Peyer's patch (tissue), 4 donors: ENCODE data around the gene SH3BGRL. TPM values are rescaled to one million over a fixed set of nuclear protein-coding genes. Genes with fewer than 3 reads are reported as not detected.

Experiments
- DNase-seq, 3 donors: peaks; one replicate each; pipeline ENCODE4 v3.0.0-alpha.2; 2017 to 2019
- H3K27ac ChIP-seq, 4 donors: fragments of 200-600 bp; sonication (generic); one replicate each; pipeline ENCODE4 v1.5.1; 2016 to 2019
- H3K27me3 ChIP-seq, 2 donors: fragments of 200-600 bp; sonication (generic); one replicate each; pipeline ENCODE4 v1.5.1; 2019
- H3K36me3 ChIP-seq, 3 donors: fragments of 200-600 bp; sonication (generic); one replicate each; pipeline ENCODE4 v1.5.1; 2016 to 2019
- H3K4me1 ChIP-seq, 4 donors: fragments of 200-600 bp; sonication (generic); one replicate each; pipeline ENCODE4 v1.5.1; 2016 to 2019
- H3K4me3 ChIP-seq, 4 donors: fragments of 200-600 bp; sonication (generic); 1 replicate in 3 of 4; 2 replicates in 1 of 4; pipeline ENCODE4 v1.5.1; 2016 to 2019; ENCODE audit warnings: mild to moderate bottlenecking in 1 of 4
- H3K9me3 ChIP-seq, 4 donors: fragments of 200-600 bp; sonication (generic); one replicate each; pipeline ENCODE4 v1.5.1; 2016 to 2019; ENCODE audit warnings: mild to moderate bottlenecking in 1 of 4
- CTCF ChIP-seq, 6 experiments: fragments of 450-650 bp in 4 of 6; fragments of 200-600 bp in 2 of 6; sonication (generic) in 1 of 6; IDR thresholded peaks; one replicate each; pipeline ENCODE4 v1.5.1; 2017 to 2019; ENCODE audit warnings: antibody characterized with exemption in 6 of 6, mild to moderate bottlenecking in 3 of 6, moderate library complexity in 1 of 6
- POLR2A ChIP-seq, 2 donors: fragments of 450-650 bp; IDR thresholded peaks; one replicate each; pipeline ENCODE4 v1.5.1; 2017; ENCODE audit warnings: antibody characterized with exemption in 2 of 2, mild to moderate bottlenecking in 2 of 2, moderate library complexity in 2 of 2
- total RNA-seq, 4 donors: library from RNA; depleted of rRNA; stranded (reverse); fragments of >200 nt; gene quantifications; one replicate each; pipeline ENCODE4 v1.1.0, GENCODE V29; 2016

Gene SH3BGRL
- total RNA-seq, 4 donors from 2014 or later, result 44.9 to 139 (median 69.2) TPM

- no peaks in the 10 kb centered on the region for H3K27me3 ChIP-seq
- no peak overlapping the region for H3K27ac ChIP-seq
- H3K36me3 ChIP-seq, result no peaks in the 10 kb centered on the region
- TF ChIP-seq POLR2A (IDR thresholded peaks at IDR 0.05), result no peak
- no peak for TF ChIP-seq CTCF (IDR thresholded peaks at IDR 0.05)
- DNase-seq, result no peak
- peaks cover 0 to 4% (median 0%) of the 10 kb centered on the region in 4 donors for H3K9me3 ChIP-seq
- H3K4me1 ChIP-seq, result no peaks in the 10 kb centered on the region
- no peak overlapping the region for H3K4me3 ChIP-seq
These were observed 84.2 kb downstream of the SH3BGRL start for GRCh38 chrX:81286075-81286474.

- Histone ChIP-seq H3K27me3 (no peaks in the 10 kb centered on the region), H3K27ac (no peak overlapping the region), H3K4me3 (no peak overlapping the region), H3K36me3 (peaks cover 0 to 4% (median 0%) of the 10 kb centered on the region in 3 donors), H3K9me3 (peaks cover 0 to 4% (median under 1%) of the 10 kb centered on the region in 4 donors), H3K4me1 (no peaks in the 10 kb centered on the region)
- no peak for DNase-seq
- TF ChIP-seq CTCF (IDR thresholded peaks at IDR 0.05), result no peak
These were observed 84.7 kb downstream of the SH3BGRL start for GRCh38 chrX:81286608-81287007.

GRCh38 chrX:81291996-81292395 lies 90.1 kb downstream of the SH3BGRL start:
- H3K4me1 ChIP-seq, result no peaks in the 10 kb centered on the region
- no peak overlapping the region for H3K27ac ChIP-seq
- no peaks in the 10 kb centered on the region for H3K27me3 ChIP-seq
- DNase-seq, result no peak
- TF ChIP-seq POLR2A (IDR thresholded peaks at IDR 0.05) (no peak), CTCF (IDR thresholded peaks at IDR 0.05) (no peak)
- peaks cover 0 to 15% (median 4%) of the 10 kb centered on the region in 4 donors for H3K9me3 ChIP-seq
- no peak overlapping the region for H3K4me3 ChIP-seq
- H3K36me3 ChIP-seq, result peaks cover 0 to 9% (median 0%) of the 10 kb centered on the region in 3 donors

GRCh38 chrX:81294101-81294500 lies 92.2 kb downstream of the SH3BGRL start:
- no peaks in the 10 kb centered on the region for H3K27me3 ChIP-seq
- no peaks in the 10 kb centered on the region for H3K4me1 ChIP-seq
- no peak overlapping the region for H3K27ac ChIP-seq
- DNase-seq, result no peak
- TF ChIP-seq CTCF (IDR thresholded peaks at IDR 0.05) (no peak), POLR2A (IDR thresholded peaks at IDR 0.05) (no peak)
- H3K36me3 ChIP-seq, result peaks cover 0 to 9% (median 0%) of the 10 kb centered on the region in 3 donors
- H3K4me3 ChIP-seq, result no peak overlapping the region
- peaks cover 0 to 15% (median 4%) of the 10 kb centered on the region in 4 donors for H3K9me3 ChIP-seq

GRCh38 chrX:81301877-81302276 lies 100.0 kb downstream of the SH3BGRL start:
- Histone ChIP-seq H3K4me3 (no peak overlapping the region), H3K36me3 (no peaks in the 10 kb centered on the region), H3K4me1 (no peaks in the 10 kb centered on the region), H3K27me3 (no peaks in the 10 kb centered on the region), H3K9me3 (no peaks in the 10 kb centered on the region), H3K27ac (no peak overlapping the region)
- no peak for DNase-seq
- TF ChIP-seq CTCF (IDR thresholded peaks at IDR 0.05) (no peak), POLR2A (IDR thresholded peaks at IDR 0.05) (no peak)

GRCh38 chrX:81304563-81304962 lies 102.7 kb downstream of the SH3BGRL start:
- Histone ChIP-seq H3K27me3 (no peaks in the 10 kb centered on the region), H3K36me3 (no peaks in the 10 kb centered on the region), H3K4me1 (no peaks in the 10 kb centered on the region), H3K9me3 (no peaks in the 10 kb centered on the region), H3K4me3 (no peak overlapping the region), H3K27ac (no peak overlapping the region)
- no peak for DNase-seq
- TF ChIP-seq POLR2A (IDR thresholded peaks at IDR 0.05) (no peak), CTCF (IDR thresholded peaks at IDR 0.05) (no peak)
